ENCODE measurements around the gene TMEM263.
"Not testable (repeated sequence)": the region's sequence is repeated elsewhere in the genome, so short reads cannot be mapped to it uniquely, and the experiment has no call there.

Gene TMEM263

DNA sequence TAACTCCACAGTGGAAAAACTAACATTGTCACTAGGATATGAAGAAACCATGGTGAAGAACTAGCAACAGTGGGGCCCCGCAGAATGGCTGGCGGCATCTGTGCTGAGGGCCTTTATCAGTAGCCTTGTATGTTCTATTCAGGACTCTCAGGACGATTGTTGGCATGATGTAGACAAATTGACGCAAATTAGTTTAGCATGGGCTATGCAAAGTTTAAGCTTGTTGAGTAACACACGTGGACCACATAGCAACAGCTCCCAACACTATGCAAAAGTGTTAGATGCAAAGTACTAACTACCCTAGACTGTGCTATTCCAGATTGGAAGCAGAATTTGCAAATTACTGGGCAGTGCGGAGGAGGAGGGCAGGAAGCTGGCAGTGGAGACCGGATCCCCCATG, 38.2 kb upstream of the TMEM263 start:
- in situ Hi-C loops (cut with HindIII; ENCODE audit: low pct_ligation_motif_present, low sequenced_read_pairs): loop anchor here (25.0 kb wide), 1 partner anchor 530 kb away; no protein-coding TSS in a partner anchor

DNA sequence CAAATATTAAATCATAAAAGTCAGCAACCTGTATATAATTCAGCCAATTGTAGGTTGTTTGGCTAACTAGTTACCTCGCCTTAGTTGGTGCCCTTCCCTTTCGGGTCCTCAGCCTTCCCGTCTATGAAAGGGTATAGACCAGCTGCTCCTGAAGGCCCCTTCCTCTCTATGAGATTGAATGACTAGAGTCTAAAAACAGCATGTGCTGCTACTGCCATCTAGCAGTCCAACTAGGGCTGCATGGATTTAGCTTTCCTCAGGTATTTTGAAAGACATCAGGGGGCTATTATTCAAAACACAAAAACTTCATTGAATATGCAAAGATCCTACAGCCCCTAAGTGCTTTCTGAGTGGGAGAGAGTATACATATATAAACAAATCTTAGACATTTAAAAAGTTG, 37.0 kb upstream of the TMEM263 start:
- H3K27me3 ChIP-seq (replicated peaks): no peaks in the 10 kb centered on the region
- TF ChIP-seq, protein P1, sequence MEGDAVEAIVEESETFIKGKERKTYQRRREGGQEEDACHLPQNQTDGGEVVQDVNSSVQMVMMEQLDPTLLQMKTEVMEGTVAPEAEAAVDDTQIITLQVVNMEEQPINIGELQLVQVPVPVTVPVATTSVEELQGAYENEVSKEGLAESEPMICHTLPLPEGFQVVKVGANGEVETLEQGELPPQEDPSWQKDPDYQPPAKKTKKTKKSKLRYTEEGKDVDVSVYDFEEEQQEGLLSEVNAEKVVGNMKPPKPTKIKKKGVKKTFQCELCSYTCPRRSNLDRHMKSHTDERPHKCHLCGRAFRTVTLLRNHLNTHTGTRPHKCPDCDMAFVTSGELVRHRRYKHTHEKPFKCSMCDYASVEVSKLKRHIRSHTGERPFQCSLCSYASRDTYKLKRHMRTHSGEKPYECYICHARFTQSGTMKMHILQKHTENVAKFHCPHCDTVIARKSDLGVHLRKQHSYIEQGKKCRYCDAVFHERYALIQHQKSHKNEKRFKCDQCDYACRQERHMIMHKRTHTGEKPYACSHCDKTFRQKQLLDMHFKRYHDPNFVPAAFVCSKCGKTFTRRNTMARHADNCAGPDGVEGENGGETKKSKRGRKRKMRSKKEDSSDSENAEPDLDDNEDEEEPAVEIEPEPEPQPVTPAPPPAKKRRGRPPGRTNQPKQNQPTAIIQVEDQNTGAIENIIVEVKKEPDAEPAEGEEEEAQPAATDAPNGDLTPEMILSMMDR (IDR thresholded peaks at IDR 0.05; ENCODE audit: low read depth, low read length, missing control alignments): peak; percentile 72
- H3K27ac ChIP-seq: no peak overlapping the region
- in situ Hi-C loops (cut with HindIII; ENCODE audit: low pct_ligation_motif_present, low sequenced_read_pairs): loop anchor here (25.0 kb wide), 1 partner anchor 531 kb away; no protein-coding TSS in a partner anchor
- no peaks in the 10 kb centered on the region for H3K36me3 ChIP-seq (replicated peaks)
- peak; percentile 13 for DNase-seq
- H3K4me3 ChIP-seq (ENCODE audit: low read depth, low read length): no peak overlapping the region

More for the DNA sequence above, 38.2 kb upstream of the TMEM263 start:
- H3K4me3 ChIP-seq (ENCODE audit: low read depth, low read length): no peak overlapping the region
- no peak overlapping the region for H3K27ac ChIP-seq
- TF ChIP-seq, protein P1 (IDR thresholded peaks at IDR 0.05; ENCODE audit: low read depth, low read length, missing control alignments): no peak
- no peaks in the 10 kb centered on the region for H3K27me3 ChIP-seq (replicated peaks)
- DNase-seq: no peak
- no peaks in the 10 kb centered on the region for H3K36me3 ChIP-seq (replicated peaks)

DNA sequence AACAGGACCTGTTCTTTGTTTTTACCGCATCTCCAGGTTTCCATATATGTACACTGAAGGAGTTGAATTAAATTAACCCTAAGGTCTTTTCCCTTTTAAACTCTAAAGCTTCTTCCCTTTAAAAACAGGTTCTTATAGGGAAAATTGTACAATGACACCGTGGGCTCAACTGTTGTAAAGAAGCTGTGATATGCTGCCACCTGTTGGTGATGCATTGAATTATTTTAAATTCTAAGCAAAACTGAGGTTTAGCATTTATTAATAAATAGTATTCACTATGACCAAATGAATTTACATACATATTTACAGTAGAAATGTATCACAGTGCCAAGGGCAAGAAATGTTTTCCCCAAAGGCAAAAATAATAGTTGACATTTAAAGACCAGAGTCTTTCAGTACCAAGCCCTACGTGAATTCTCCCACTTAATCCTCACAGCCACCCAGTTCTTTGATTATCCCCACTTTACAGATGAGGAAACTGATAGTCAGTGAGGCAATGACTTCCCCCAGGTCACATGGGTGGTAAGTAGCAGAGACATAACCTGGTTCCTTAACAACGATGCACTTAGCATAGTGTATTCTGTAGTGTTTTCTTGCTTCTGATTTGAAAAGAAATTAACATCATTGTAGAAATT, 35.7 kb upstream of the TMEM263 start:
- Histone ChIP-seq H3K27ac (no peak overlapping the region), H3K36me3 (replicated peaks) (no peaks in the 10 kb centered on the region), H3K27me3 (replicated peaks) (no peaks in the 10 kb centered on the region), H3K4me3 (ENCODE audit: low read depth, low read length) (no peak overlapping the region)
- TF ChIP-seq, protein P1 (IDR thresholded peaks at IDR 0.05; ENCODE audit: low read depth, low read length, missing control alignments): peak; percentile 62
- in situ Hi-C loops (cut with HindIII; ENCODE audit: low pct_ligation_motif_present, low sequenced_read_pairs): loop anchor here (25.0 kb wide), 1 partner anchor 533 kb away; no protein-coding TSS in a partner anchor
- DNase-seq: peak; percentile 30

DNA sequence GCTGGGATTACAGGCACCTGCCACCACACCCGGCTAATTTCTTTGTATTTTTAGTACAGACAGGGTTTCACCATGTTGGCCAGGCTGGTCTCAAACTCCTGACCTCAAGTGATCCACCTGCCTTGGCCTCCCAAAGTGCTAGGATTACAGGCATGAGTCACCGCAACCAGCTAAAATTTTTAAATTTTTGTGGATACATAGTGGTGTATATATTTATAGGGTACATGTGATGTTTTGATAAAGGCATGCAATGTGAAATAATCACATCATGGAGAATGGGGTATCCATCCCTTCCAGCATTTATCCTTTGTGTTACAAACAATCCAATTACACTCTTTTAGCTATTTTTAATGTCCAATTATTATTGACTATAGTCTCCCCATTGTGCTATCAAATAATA, 33.7 kb upstream of the TMEM263 start:
- H3K4me3 ChIP-seq (ENCODE audit: low read depth, low read length); H3K27me3 ChIP-seq (replicated peaks); H3K36me3 ChIP-seq (replicated peaks); H3K27ac ChIP-seq; DNase-seq: not testable (repeated sequence)
- in situ Hi-C loops (cut with HindIII; ENCODE audit: low pct_ligation_motif_present, low sequenced_read_pairs): loop anchor here (25.0 kb wide), 1 partner anchor 535 kb away; no protein-coding TSS in a partner anchor

DNA sequence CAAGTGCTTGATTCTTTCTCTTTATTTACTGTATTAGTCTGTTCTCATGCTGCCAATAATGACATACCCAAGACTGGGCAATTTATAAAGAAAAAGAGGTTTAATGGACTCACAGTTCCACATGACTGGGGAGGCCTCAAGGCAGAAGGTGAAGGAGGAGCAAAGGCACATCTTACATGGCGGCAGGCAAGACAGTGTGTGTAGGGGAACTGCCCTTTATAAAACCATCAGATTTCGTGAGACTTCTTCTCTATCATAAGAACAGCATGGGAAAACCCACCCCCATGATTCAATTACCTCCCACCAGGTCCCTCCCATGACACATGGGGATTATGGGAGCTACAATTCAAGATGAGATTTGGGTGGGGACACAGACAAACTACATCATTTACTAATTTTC, 32.1 kb upstream of the TMEM263 start:
- H3K27me3 ChIP-seq (replicated peaks); H3K36me3 ChIP-seq (replicated peaks); H3K27ac ChIP-seq; DNase-seq; H3K4me3 ChIP-seq (ENCODE audit: low read depth, low read length): not testable (repeated sequence)
- in situ Hi-C loops (cut with HindIII; ENCODE audit: low pct_ligation_motif_present, low sequenced_read_pairs): loop anchor here (25.0 kb wide), 1 partner anchor 536 kb away; no protein-coding TSS in a partner anchor

DNA sequence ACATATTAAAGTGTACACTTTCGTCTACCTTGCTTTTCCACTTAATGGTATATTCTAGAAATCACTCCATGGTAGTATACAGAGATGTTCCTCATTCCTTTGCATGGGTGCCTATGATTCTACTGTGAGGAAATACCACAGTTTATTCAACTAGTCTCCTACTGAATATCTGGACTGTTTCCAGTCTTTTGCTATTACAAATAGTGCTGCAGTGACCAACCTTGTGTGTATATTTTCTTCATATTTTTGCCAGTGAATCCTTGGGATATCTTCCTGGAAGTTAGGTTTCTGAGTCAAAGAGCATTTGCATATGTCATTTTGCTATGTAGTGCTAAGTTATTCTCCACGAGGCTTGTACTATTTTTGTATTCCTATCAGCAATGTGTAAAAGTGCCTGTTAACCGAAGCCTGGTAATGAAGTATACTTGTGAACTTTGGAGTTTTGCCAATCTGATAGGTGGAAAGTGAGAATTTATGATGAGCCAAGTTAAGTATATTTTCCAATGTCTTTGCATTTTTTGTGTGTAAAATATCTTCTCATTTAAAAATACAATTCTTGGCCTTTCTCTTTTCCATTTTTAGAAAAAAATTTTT, 31.3 kb upstream of the TMEM263 start:
- TF ChIP-seq, protein P1 (IDR thresholded peaks at IDR 0.05; ENCODE audit: low read depth, low read length, missing control alignments): no peak
- DNase-seq: no peak
- in situ Hi-C loops (cut with HindIII; ENCODE audit: low pct_ligation_motif_present, low sequenced_read_pairs): loop anchor here (25.0 kb wide), 1 partner anchor 537 kb away; no protein-coding TSS in a partner anchor
- H3K4me3 ChIP-seq (ENCODE audit: low read depth, low read length): no peak overlapping the region
- no peaks in the 10 kb centered on the region for H3K36me3 ChIP-seq (replicated peaks)
- no peaks in the 10 kb centered on the region for H3K27me3 ChIP-seq (replicated peaks)
- no peak overlapping the region for H3K27ac ChIP-seq

All from brain microvascular endothelial cell (primary cell).